Measurements from ENCODE around the gene SLC25A6.

- TF ChIP-seq EZH2phosphoT487 (IDR thresholded peaks at IDR 0.05; ENCODE audit: insufficient read depth, low read depth) = no peak
- TF ChIP-seq EZH2 (IDR thresholded peaks at IDR 0.05; ENCODE audit: insufficient read depth, poor library complexity, severe bottlenecking) = no peak
Measured at GRCh38 chrX:1341545-1342184, 50.2 kb downstream of the SLC25A6 start.

All from GM23248 (cell line).